HL-60/S4 (cell line): Measurements from ENCODE around the gene CLSTN3.

ENCODE experiments used
- in situ Hi-C: fragments of 300-500 bp; cut with MboI; formaldehyde crosslinking; loops from 2 replicates; pipeline ENCODE4 v1.14.3; 2022; ENCODE audit warnings: low sequenced_read_pairs

The CLSTN3 gene

DNA sequence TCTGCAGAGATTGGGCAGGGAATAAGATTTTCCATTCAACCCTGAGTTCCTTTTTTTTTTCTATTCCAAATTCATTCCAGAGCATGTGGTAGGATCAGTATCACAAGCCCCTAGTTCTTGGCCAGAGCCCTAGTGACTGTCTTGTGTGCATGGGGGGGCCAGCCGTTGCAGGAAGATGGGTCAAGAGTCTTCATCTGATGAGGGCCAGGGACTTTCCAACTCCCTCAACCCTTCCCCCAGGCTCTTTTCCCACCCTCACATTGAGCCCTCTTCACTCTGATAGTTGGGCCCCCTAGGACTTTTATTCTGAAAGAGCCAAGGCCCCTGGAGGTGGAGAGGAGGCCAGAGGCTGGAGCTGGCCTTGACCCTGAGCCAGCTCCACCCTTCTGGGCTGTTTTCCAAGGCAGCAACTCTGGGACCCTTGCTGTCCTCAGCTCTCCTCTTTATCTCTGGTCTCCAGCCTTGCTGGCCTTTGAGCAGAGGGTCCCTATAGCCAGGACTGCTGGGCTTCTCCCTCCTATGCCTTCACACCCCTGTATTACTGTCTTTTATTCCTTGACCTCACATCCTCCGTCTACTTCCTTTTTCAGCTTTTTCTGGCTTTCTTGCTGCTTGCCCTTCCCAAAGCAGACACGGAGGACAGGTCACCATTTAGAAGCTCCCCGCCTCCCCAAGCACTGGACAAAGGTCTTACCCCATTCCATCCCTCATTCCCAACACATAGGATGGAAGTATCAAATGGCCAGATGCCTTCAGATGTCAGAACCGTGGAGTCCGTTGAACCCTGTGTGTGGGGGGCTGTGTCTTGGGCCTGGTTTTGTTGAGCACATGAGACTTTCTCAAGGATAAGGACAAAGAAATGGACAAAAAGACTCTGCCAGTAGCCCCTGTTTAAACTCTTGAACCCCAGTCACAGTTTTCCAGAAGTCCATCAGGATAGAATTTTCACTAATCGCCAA lies 7.1 kb upstream of the CLSTN3 start:
- in situ Hi-C loops: loop anchor here (25.0 kb wide), 1 partner anchor 186 kb away; the partner anchor contains the start of genes ATN1, C12orf57 and RNU7-1

DNA sequence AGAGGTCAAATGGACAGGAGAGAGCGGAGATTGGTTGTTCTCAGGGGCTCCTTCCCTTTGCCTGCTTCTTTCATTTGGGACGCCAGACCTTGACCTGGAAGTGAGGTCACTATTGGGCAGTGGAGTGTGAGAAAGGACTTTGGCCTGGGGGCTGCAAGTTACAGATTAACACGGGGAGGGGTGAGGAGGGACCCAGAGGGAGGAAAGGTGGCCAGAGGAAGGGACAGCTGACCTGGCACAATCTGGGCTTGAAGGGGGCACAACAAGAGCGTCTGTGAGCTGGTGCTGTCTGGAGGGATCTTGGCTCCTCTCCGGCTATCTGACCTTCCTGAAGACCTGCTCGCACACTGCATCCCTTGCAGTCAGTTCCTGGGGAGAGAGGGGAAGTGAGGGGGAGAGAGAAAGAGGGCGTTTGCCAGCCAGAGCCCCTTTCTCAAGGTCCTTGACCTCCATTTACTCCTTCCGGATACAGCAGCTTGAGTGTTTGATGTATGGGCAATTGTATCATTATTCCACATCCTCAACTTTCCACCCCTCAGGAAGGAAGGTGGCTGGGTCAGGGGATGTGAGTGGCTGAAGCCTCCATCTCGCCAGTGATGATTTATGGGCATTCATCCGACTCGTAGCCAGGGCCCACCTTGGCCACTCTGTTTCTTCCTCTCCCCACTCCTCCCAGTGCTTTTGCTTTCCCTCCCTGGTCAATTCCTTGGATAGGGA lies 6.2 kb upstream of the CLSTN3 start:
- in situ Hi-C loops: loop anchor here (25.0 kb wide), 1 partner anchor 187 kb away; the partner anchor contains the start of genes ATN1, C12orf57 and RNU7-1

DNA sequence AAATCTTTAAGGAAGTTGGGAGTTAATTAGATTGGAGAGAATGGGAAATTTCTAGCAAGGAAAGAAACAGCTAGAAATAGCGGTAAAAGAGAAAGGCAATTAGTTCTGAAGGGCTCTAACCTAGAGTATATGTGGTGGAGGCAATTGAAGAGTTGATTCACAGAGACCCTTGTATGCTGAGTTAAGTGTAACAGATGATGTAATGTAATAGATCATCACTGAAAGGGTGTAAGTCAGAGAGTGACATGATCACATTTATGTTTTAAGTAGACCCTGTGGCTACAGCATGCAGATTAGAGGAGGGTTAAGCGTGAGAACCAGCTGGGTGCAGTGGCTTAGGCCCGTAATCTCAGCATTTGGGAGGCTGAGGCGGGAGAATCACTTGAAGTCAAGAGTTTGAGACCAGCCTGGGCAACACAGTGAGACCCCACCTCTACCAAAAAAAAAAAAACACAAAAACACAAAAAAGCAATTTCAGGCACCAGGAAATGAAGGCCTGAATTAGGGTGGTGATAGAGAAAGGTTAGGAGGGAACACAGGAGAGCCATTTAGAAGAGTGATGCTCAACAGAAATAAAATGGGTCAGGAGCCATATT lies 4.4 kb upstream of the CLSTN3 start:
- in situ Hi-C loops: no loop called here

DNA sequence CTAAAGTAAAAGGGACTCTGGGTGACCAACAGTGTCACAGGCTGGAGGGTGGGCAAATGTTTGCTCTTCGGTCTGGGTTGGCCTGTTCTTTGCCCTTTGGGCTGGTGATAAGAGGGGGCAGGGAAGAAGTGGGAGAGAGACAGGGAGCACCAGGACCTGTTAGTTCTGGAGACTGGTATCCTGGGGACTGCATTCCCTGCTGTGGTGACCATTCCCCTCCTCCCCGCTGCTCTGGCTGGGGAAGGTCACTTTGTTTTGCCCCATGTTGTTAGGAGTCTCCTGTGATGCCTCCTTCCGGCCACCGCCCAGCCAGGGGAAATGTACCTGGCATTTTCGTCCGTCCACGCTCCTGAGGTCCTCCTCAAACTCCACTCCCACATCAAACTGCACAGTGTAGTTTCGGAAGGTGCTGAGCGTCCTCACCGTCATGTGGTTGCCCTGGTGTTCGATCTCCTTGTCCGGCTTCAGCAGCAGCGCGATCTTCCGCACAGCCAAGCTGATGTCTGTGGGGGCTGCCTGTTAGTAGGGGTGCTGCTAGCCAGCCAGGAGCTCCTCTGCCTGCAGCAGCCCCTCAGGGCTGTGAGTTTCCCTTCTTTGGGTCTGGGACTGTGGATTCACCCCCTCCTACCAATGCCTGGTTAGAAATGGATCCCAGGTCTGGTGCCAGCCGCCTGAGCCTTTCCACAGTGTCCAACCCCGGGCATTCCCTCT lies 2.1 kb upstream of the CLSTN3 start:
- in situ Hi-C loops: no loop called here

DNA sequence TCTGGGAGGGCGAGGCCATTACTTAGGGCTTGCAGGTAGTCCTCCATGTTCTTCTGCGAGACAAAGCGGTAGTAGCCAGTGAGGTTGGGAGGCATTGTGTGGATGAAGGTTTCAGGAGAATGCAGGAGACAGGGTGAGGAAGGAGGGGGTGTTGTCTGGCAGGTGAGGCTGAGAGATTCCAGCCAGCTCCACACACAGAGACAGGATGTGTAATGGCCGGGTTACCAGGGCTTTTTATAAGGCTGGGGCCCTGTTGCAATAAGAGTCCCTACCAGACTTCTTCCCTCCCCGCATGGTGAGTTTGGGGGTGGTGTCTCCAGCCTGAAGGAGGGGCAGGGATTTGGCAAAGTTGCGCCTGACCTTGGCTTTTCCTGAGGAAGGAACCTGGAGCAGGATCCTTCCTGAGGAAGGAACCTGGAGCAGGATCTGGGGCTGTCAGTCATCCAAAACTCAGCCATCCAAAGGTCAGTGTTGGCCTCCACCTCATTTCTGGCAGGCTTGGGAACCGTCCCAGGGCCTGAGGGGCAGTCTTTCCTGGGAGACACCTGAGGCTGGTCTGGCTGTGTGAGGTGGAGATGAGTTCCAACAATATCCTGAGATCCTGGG lies 1.4 kb upstream of the CLSTN3 start, which contains the start of gene RBP5:
TSS of gene RBP5 (minus strand) at position 209 of the 606 bp plus-strand sequence. CDS start at position 95, 114 bp downstream.
- in situ Hi-C loops: no loop called here

DNA sequence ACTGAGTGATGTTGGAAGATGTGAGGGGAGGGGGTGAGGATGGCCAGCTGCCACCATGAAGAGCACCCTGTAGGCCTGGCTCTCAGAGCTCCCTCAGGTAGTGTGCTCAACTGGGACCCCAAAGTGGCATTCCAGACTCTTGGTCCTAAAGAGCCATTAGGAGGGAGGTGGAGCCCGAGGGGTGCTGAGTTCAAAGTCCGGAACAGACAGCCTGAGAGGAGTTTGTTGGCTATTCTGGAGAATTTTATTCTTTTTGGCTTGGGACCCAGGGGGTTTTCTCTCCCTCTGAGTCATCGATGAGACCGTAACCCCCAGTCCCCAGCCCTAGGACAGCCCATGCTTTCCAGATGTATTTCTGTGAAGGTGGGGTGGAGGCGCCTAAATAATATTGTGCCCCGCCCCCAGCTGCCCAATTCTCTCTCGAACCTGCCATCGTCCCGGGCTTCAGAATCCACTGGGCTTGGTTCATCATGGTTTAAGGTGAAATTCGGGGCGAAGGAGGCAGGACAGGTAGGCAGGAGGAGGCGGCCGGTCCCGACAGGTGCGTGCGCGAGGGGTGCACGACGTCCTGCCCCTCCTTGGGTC lies 792 bp upstream of the CLSTN3 start:
- in situ Hi-C loops: no loop called here

DNA sequence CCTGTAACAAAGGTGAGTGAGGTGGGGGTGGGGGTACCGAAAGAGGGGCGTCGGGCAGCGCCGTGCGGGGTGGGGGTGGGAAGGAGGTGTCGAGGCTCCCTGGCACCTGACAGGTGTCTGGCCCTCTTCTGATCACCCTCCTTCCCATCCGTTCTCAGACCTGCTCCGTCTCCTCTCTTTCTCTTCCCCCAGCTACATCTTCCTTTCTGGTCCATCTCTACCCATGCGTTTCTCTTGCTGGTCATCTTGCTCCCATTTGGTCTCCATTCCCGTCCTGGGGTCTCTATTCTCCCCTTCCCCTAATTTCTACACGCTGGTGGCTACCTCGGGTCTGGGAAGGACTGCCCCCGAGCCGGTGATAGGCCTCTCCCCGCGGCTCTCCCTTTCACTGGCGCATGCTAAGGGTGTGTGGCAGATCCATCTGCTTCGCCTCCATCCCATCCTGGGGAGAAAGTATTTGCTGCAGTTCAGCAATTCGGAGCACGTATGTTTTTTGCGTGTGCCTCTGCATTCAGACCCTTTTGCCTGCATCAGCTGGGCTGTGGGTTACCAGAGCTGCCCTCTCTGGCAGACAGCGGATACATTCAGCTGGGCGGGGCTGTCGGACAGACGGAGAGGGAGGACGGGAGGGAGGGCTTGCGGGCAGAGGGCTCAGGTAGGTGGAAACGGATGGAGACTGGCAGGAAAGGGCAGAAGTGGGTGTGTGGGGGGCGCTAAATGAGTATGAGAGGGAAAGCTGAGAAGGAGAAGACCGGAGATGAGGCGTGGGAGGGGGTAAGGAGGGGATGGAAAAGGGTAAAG lies 730 bp downstream of the CLSTN3 start:
- in situ Hi-C loops: no loop called here

DNA sequence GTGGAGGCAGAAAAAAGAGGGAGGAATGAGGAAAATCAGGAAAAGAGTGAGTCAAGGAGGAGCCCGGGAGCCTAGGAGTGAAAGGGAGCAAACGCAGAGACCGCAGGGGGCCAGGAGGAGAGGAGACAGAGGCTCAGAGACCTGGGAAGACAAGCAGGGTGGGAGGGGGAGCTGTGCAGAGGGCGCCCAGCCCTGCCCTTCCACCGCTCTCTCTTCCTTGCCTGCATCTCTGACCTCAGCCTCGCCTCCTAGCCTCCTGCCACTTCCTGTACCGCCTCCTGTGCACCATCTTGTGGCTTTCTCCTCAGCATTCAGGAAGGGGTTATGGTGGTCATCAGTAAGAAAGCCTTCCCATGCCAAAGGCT lies 1.3 kb downstream of the CLSTN3 start:
- in situ Hi-C loops: no loop called here

DNA sequence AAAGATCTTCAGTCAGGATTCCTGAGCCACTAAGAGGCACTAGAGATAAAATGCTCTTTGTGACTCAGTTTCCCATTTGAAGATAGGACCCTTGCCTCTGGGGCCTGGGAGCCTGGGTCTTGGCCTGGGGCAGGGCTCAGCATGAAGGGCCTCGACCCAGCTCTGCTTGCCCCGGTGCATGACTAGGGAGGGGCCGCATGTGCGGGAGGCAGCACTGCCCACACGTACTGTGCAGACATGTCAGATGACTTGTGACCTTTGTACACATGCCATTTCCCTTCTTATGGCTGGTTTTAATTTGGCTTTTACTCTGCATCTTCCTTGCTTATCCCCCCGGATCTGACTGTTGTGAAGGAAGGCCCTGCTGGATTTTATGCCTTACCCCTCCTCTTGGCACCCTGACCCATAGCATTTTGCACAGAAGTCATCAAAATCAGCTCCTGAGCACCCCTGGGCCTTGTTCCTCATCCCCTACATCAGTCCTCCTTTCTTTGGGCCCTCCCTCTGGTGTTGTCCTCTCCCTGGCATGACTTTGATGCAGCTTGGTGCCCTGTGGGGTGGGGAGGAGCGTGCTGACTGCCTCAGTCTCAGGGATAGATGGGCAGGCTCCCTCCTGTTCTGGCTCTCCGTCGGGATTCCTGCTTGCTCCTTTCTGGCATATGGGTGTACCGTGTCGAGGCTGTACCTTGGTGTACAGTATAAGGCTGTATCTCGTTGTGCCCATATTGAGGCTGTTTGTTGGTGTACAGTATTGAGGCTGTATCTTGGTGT lies 4.4 kb downstream of the CLSTN3 start:
- in situ Hi-C loops: no loop called here

DNA sequence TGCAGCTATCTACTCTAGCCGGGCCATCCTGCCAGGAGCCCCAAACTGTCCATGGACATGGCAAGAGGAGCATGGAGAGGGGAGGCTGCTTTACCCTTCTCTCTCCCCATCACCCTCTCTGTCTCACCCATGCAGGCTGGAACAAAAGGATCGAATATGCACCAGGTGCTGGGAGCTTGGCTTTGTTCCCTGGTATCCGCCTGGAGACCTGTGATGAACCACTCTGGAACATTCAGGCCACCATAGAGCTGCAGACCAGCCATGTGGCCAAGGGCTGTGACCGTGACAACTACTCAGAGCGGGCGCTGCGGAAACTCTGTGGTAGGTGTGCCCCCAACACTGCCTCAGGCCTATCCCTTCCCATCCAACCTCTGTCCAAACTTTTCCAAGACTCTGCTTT lies 5.9 kb downstream of the CLSTN3 start:
- in situ Hi-C loops: no loop called here

DNA sequence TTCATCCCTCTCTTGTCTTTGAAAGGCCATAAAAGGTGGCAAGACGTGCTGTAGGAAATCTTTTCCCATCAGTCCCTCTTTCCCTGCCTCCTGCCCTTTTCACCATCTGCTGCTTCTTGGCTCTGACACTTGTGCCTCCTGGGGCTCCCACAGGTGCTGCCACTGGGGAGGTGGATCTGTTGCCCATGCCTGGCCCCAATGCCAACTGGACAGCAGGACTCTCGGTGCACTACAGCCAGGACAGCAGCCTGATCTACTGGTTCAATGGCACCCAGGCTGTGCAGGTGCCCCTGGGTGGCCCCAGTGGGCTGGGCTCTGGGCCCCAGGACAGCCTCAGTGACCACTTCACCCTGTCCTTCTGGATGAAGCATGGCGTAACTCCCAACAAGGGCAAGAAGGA lies 6.5 kb downstream of the CLSTN3 start:
- in situ Hi-C loops: no loop called here

DNA sequence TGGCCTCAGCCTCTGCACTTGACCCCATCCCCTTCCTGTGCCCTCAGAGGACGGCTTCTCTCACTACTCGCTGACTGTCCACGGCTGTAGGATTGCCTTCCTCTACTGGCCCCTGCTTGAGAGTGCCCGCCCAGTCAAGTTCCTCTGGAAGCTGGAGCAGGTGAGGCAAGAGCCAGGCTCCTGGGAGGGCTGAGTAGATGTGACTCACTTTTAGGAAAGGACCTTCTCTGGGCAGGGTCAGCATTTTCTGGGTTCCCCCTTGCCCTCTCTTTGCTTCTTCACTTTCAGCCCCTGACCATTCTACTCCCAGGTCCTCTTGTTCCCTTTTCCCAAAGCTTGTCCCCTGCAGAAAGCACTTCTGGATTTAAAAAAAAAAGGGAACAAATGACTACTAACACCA lies 7.7 kb downstream of the CLSTN3 start:
- in situ Hi-C loops: no loop called here

DNA sequence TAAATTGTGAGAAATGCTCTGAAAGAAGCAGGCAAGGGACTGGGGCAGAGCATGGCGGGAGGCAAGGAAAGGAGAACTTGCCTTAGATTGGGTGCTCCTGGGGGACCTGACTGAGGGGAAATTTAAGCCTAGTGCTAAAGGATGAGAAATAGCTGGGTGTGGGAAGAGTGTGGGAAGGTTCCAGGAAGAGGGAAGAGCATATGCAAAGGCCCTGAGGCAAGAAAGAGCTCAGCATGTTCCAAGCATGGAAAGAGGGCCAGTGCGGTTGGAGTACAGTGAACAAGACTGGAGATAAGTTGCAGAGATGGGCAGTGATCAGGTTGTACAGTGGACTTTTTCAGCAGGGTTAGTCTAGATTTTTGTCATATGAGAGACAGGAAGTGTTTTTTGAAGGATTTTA lies 9.0 kb downstream of the CLSTN3 start:
- in situ Hi-C loops: no loop called here

DNA sequence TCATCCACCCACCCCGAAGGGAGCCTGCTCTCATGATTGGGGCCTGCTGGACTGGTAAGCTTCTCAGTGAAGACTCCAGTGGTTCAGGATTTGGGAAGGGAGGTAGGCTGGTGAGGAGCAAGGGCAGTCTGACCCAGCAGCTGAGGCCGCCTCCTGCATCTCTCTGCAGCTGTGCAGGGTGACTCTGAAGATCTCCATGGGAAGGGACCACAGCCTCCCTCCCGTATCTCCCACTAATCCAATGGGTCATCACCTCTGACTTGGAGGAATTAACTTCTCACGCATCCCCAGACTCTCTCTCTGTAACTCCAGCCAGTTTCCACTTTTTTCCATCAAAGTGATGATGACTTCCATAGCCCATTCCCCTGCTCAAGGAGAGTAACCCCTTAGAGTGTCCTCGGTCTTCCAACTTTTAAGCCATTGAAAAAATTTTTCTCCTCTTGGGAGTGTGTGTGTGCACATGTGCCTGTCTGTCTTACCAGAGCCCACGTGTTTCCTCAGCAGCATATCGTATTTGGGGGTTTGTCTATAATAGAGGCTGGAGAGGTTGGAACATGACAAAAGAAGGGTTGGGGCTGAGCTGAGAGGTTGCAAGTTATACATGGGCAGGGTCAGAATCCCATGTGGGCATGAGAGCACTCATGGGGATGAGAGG lies 11.3 kb downstream of the CLSTN3 start:
- in situ Hi-C loops: no loop called here

DNA sequence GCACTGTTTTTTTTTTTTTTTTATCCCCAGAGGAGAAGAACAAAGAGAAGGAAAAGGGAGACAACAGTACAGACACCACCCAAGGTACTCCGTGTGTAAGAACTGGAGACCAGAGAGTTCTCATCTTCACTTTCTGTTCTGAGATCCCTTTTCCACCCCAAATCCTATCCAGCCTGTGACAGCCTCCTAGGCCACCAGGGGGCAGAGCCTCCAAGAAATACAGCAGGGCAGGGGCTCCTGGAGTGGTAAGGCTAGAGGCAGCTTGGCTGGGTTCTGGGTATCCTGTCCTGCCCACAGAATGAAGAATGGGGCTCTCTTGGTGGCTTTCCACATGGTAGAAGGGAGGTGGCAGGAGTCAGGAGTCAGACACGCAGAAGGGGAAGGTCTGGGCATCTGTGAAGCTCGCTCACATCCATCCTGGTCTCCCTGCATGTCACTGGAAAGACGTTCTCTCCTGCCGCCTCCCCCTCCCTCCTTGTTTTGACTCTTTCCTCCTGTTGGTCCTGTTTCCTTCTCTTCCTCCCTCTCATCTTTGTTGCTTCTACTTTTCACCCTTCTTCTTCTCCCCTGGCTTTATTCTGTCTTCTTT lies 12.0 kb downstream of the CLSTN3 start:
- in situ Hi-C loops: no loop called here

DNA sequence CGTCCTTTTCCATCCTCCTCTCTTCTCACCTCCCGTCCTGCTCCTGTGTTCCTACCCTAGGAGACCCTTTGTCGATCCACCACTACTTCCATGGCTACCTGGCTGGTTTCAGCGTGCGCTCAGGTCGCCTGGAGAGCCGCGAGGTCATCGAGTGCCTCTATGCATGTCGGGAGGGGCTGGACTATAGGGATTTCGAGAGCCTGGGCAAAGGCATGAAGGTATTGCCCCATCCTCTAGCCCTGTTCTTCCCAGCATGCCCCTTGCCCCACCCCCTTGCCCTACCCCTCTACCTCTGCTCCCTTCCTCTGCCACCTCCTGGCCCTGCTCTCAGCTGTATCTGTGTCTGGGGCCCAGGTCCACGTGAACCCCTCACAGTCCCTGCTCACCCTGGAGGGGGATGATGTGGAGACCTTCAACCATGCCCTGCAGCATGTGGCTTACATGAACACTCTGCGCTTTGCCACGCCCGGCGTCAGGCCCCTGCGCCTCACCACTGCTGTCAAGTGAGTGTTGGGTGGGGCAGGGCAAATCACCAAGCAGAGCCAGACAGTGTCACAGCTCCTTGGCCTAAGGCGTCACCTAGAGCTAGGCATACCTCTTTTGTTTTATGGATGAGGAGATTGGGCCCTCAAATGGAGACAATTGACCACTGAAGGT lies 12.8 kb downstream of the CLSTN3 start:
- in situ Hi-C loops: no loop called here

DNA sequence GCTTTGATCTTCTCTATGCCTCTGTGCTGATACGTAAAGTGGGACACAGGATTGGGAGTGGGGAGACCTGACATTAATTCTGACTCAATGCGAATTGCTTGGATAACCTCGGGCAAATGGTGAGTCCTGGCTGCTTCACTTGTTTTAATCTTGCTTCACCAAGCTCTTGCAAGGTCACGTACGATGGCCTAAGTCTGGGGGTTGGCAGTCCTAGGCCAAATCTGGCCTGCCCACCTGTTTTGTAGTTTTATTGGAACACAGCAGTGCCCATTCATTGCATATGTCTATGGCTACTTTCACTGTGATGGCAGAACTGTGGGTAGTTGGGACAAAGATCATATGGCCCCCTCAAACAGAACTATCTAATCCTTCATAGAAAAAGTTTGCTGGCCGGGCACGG lies 13.4 kb downstream of the CLSTN3 start:
- in situ Hi-C loops: no loop called here
